ENCODE measurements around the gene INPP5F.

- TF ChIP-seq EZH2 (IDR thresholded peaks at IDR 0.05), result no peak
- TF ChIP-seq POLR2AphosphoS5 (IDR thresholded peaks at IDR 0.05; ENCODE audit: borderline replicate concordance, low read depth, low read length), result no peak
- no peak for TF ChIP-seq FOXP2 (optimal IDR thresholded peaks at IDR 0.05; ENCODE audit: control extremely low read depth, extremely low read length, insufficient read depth)
Measured at GRCh38 chr10:119781498-119781897, 55.6 kb downstream of the INPP5F start.

Measured in SK-N-MC (cell line).